ENCODE data around the gene IL18BP.

DNA sequence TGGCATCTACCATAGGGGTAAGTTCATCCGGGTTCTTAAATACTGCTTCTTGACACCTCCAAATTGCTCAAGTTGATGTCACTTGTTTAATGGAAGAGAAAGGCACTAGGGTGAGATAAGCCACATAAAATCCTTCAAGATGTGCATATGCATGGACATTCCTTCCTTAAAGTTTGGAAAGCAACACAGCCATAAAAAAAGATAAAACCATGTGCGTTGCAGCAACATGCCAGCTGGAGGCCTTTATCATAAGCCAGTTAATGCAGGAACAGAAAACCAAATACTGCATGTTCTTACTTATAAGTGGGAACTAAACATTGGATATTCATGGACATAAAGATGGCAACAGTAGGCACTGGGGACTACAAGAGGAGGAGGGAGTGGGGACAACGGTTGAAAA, 8.0 kb upstream of the IL18BP start:
- TF ChIP-seq, protein P1, sequence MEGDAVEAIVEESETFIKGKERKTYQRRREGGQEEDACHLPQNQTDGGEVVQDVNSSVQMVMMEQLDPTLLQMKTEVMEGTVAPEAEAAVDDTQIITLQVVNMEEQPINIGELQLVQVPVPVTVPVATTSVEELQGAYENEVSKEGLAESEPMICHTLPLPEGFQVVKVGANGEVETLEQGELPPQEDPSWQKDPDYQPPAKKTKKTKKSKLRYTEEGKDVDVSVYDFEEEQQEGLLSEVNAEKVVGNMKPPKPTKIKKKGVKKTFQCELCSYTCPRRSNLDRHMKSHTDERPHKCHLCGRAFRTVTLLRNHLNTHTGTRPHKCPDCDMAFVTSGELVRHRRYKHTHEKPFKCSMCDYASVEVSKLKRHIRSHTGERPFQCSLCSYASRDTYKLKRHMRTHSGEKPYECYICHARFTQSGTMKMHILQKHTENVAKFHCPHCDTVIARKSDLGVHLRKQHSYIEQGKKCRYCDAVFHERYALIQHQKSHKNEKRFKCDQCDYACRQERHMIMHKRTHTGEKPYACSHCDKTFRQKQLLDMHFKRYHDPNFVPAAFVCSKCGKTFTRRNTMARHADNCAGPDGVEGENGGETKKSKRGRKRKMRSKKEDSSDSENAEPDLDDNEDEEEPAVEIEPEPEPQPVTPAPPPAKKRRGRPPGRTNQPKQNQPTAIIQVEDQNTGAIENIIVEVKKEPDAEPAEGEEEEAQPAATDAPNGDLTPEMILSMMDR (optimal IDR thresholded peaks at IDR 0.05 in 1 of 3, IDR thresholded peaks at IDR 0.05 in 1 of 3, conservative IDR thresholded peaks at IDR 0.05 in 1 of 3; ENCODE audit: extremely low read depth in 1 of 3, insufficient read depth in 2 of 3, low read length in 3 of 3): no peak
- no peak for TF ChIP-seq EZH2 (IDR thresholded peaks at IDR 0.05; ENCODE audit: low read length)

All from keratinocyte (primary cell).